ENCODE results near the gene CKAP2L. TPM values are rescaled to one million over a fixed set of nuclear protein-coding genes. Genes with fewer than 3 reads are reported as not detected.

CKAP2L gene
- total RNA-seq, 1 donor from 2014 or later: not detected

DNA sequence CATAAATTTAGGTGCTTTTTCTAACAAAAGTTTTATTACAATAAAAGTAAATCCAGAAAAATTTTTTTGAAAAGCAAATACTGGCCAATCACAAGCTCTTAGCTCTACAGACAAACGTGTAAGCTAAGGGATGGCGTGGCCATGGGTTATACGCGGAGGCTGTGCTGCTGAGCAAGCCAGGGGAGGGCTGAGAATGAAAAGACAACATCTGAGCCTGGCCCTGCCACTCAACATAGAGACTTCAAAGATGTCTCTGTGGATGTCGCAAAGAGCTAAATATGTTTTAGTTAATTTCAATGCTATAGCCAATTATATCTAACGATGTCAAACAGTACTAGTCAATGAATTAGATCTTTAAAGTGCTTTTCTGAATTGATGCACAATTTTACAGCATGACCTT, 76.9 kb downstream of the CKAP2L start:
- H3K27ac ChIP-seq: no peak overlapping the region
- H3K36me3 ChIP-seq: no peaks in the 10 kb centered on the region
- H3K27me3 ChIP-seq: no peaks in the 10 kb centered on the region
- DNase-seq (ENCODE audit: low spot score in 2 of 2): no peak
- no peaks in the 10 kb centered on the region for H3K9me3 ChIP-seq
- intact Hi-C loops (cut with DNase I): no loop called here
- no peaks in the 10 kb centered on the region for H3K4me1 ChIP-seq
- TF ChIP-seq, protein P1, sequence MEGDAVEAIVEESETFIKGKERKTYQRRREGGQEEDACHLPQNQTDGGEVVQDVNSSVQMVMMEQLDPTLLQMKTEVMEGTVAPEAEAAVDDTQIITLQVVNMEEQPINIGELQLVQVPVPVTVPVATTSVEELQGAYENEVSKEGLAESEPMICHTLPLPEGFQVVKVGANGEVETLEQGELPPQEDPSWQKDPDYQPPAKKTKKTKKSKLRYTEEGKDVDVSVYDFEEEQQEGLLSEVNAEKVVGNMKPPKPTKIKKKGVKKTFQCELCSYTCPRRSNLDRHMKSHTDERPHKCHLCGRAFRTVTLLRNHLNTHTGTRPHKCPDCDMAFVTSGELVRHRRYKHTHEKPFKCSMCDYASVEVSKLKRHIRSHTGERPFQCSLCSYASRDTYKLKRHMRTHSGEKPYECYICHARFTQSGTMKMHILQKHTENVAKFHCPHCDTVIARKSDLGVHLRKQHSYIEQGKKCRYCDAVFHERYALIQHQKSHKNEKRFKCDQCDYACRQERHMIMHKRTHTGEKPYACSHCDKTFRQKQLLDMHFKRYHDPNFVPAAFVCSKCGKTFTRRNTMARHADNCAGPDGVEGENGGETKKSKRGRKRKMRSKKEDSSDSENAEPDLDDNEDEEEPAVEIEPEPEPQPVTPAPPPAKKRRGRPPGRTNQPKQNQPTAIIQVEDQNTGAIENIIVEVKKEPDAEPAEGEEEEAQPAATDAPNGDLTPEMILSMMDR (IDR thresholded peaks at IDR 0.05): no peak
- no peak overlapping the region for H3K4me3 ChIP-seq

Other genes starting within 250 kb of the CKAP2L start
- gene POLR1B, start 222.1 kb downstream of the CKAP2L start, total RNA-seq: 3.6 TPM
- 26.5 TPM for gene CHCHD5, start 180.0 kb downstream of the CKAP2L start, total RNA-seq
- gene SLC20A1, start 118.7 kb downstream of the CKAP2L start, total RNA-seq: 18.4 TPM
- gene NT5DC4, start 43.6 kb downstream of the CKAP2L start, total RNA-seq: not detected
- gene IL1A, start 19.9 kb upstream of the CKAP2L start, total RNA-seq: not detected
- not detected for gene IL1B, start 72.2 kb upstream of the CKAP2L start, total RNA-seq
- not detected for gene IL37, start 146.6 kb upstream of the CKAP2L start, total RNA-seq
- gene IL36G, start 213.4 kb upstream of the CKAP2L start, total RNA-seq: not detected
- gene IL36A, start 240.8 kb upstream of the CKAP2L start, total RNA-seq: not detected

Measured in ascending aorta (tissue), 2 donors.